ENCODE measurements around the gene UBXN10. TPM values are rescaled to one million over a fixed set of nuclear protein-coding genes. Genes with fewer than 3 reads are reported as not detected.

Gene UBXN10
- total and polyA plus RNA-seq, 2 experiments from 2014 or later = 0.63 to 1.2 TPM

GRCh38 chr1:20153000-20153418 is 32.9 kb upstream of the UBXN10 start:
- WGBS (ENCODE audit: low lambda C conversion rate, missing lambda C conversion rate) = 66% methylated on average over 6 of the region's 6 CpGs
- no peak overlapping the region for H3K4me3 ChIP-seq
- no peaks in the 10 kb centered on the region for H3K79me2 ChIP-seq
- H3K4me1 ChIP-seq (ENCODE audit: insufficient read depth) = no peaks in the 10 kb centered on the region
- H2AFZ ChIP-seq = no peak overlapping the region
- no peak for DNase-seq (ENCODE audit: low spot score)
- H4K20me1 ChIP-seq (ENCODE audit: insufficient read depth, poor library complexity, severe bottlenecking) = no peaks in the 10 kb centered on the region
- H3K4me2 ChIP-seq = no peak overlapping the region
- no peaks in the 10 kb centered on the region for H3K9me3 ChIP-seq (ENCODE audit: low read depth)
- TF ChIP-seq, protein P1, sequence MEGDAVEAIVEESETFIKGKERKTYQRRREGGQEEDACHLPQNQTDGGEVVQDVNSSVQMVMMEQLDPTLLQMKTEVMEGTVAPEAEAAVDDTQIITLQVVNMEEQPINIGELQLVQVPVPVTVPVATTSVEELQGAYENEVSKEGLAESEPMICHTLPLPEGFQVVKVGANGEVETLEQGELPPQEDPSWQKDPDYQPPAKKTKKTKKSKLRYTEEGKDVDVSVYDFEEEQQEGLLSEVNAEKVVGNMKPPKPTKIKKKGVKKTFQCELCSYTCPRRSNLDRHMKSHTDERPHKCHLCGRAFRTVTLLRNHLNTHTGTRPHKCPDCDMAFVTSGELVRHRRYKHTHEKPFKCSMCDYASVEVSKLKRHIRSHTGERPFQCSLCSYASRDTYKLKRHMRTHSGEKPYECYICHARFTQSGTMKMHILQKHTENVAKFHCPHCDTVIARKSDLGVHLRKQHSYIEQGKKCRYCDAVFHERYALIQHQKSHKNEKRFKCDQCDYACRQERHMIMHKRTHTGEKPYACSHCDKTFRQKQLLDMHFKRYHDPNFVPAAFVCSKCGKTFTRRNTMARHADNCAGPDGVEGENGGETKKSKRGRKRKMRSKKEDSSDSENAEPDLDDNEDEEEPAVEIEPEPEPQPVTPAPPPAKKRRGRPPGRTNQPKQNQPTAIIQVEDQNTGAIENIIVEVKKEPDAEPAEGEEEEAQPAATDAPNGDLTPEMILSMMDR (IDR thresholded peaks at IDR 0.05; ENCODE audit: poor library complexity) = no peak
- no peak for TF ChIP-seq EZH2 (IDR thresholded peaks at IDR 0.05; ENCODE audit: borderline replicate concordance)
- TF ChIP-seq EZH2phosphoT487 (IDR thresholded peaks at IDR 0.05; ENCODE audit: low read depth, severe bottlenecking, unreplicated experiment) = no peak
- H3K27me3 ChIP-seq = no peaks in the 10 kb centered on the region
- no peak overlapping the region for H3K27ac ChIP-seq
- no peaks in the 10 kb centered on the region for H3K36me3 ChIP-seq (replicated peaks; ENCODE audit: insufficient read depth, low read depth)
- H3K9me2 ChIP-seq (replicated peaks; ENCODE audit: insufficient read depth) = no peaks in the 10 kb centered on the region

- Histone ChIP-seq H4K20me1 (ENCODE audit: insufficient read depth, poor library complexity, severe bottlenecking) (no peaks in the 10 kb centered on the region), H3K4me1 (ENCODE audit: insufficient read depth) (no peaks in the 10 kb centered on the region), H3K27me3 (no peaks in the 10 kb centered on the region), H3K4me3 (no peak overlapping the region), H3K4me2 (no peak overlapping the region), H3K9me3 (ENCODE audit: low read depth) (no peaks in the 10 kb centered on the region), H2AFZ (no peak overlapping the region), H3K27ac (no peak overlapping the region), H3K9me2 (replicated peaks; ENCODE audit: insufficient read depth) (no peaks in the 10 kb centered on the region), H3K36me3 (replicated peaks; ENCODE audit: insufficient read depth, low read depth) (no peaks in the 10 kb centered on the region), H3K79me2 (no peaks in the 10 kb centered on the region)
- WGBS (ENCODE audit: low lambda C conversion rate, missing lambda C conversion rate) = 90% methylated on average over 17 of the region's 18 CpGs
- no peak for DNase-seq (ENCODE audit: low spot score)
- TF ChIP-seq EZH2 (IDR thresholded peaks at IDR 0.05; ENCODE audit: borderline replicate concordance) = no peak
- TF ChIP-seq EZH2phosphoT487 (IDR thresholded peaks at IDR 0.05; ENCODE audit: low read depth, severe bottlenecking, unreplicated experiment) = no peak
- TF ChIP-seq, protein P1 (IDR thresholded peaks at IDR 0.05; ENCODE audit: poor library complexity) = no peak
Observed at GRCh38 chr1:20154301-20154831, 31.5 kb upstream of the UBXN10 start.

DNA sequence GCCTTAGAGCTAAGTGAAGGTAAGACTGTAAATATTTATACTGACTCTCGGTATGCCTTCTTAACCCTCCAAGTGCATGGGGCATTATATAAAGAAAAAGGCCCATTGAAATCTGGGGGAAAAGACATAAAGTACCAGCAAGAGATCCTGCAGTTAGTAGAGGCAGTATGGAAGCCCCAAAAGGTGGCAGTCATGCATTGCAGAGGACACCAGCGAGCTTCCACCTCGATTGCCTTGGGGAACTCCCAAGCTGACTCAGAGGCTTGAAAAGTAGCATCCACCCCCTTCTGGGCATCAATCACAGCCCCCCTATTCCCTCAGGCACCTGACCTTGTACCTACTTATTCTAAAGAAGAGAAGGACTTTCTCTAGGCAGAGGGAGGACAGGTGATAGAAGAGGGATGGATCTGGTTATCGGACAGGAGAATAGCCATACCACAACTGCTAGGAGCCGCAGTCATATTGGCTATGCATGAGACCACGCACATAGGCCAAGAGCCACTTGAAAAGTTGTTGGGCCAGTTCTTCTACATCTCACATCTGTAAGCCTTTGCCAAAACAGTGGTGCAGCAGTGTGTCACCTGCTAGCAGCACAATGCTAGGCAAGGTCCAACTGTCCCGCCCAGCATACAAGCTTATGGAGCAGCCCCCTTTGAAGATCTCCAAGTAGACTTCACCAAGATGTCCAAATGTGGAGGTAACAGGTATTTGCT is 27.4 kb upstream of the UBXN10 start:
- no peaks in the 10 kb centered on the region for H3K9me2 ChIP-seq (replicated peaks; ENCODE audit: insufficient read depth)
- peaks cover 6% of the 10 kb centered on the region for H3K9me3 ChIP-seq (ENCODE audit: low read depth)
- TF ChIP-seq, protein P1 (IDR thresholded peaks at IDR 0.05; ENCODE audit: poor library complexity) = no peak
- TF ChIP-seq EZH2phosphoT487 (IDR thresholded peaks at IDR 0.05; ENCODE audit: low read depth, severe bottlenecking, unreplicated experiment) (no peak), EZH2 (IDR thresholded peaks at IDR 0.05; ENCODE audit: borderline replicate concordance) (no peak)
- no peak overlapping the region for H3K4me2 ChIP-seq
- H3K36me3 ChIP-seq (replicated peaks; ENCODE audit: insufficient read depth, low read depth) = no peaks in the 10 kb centered on the region
- H4K20me1 ChIP-seq (ENCODE audit: insufficient read depth, poor library complexity, severe bottlenecking) = no peaks in the 10 kb centered on the region
- no peaks in the 10 kb centered on the region for H3K27me3 ChIP-seq
- DNase-seq (ENCODE audit: low spot score) = no peak
- WGBS (ENCODE audit: low lambda C conversion rate, missing lambda C conversion rate) = 89% methylated on average over 7 of the region's 7 CpGs
- no peak overlapping the region for H3K27ac ChIP-seq
- H3K4me3 ChIP-seq = no peak overlapping the region
- no peak overlapping the region for H2AFZ ChIP-seq
- H3K4me1 ChIP-seq (ENCODE audit: insufficient read depth) = no peaks in the 10 kb centered on the region
- no peaks in the 10 kb centered on the region for H3K79me2 ChIP-seq
